Vagina (tissue), 2 donors: ENCODE results near the gene RHEB. TPM values are rescaled to one million over a fixed set of nuclear protein-coding genes. Genes with fewer than 3 reads are reported as not detected.

Experiments
- DNase-seq, 2 donors: peaks; one replicate each; pipeline ENCODE4 v3.0.0-alpha.2; 2017; ENCODE audit errors: extremely low spot score in 2 of 2
- H3K27ac ChIP-seq: fragments of 200-600 bp; sonication (generic); one replicate; pipeline ENCODE4 v1.5.1; 2019
- H3K27me3 ChIP-seq: fragments of 200-600 bp; sonication (generic); one replicate; pipeline ENCODE4 v1.5.1; 2019
- H3K36me3 ChIP-seq, 2 donors: fragments of 200-600 bp; sonication (generic); one replicate each; pipeline ENCODE4 v1.5.1; 2017 to 2019
- H3K4me1 ChIP-seq: fragments of 200-600 bp; sonication (generic); one replicate; pipeline ENCODE4 v1.5.1; 2019
- H3K4me3 ChIP-seq, 2 donors: fragments of 200-600 bp; sonication (generic); 1 replicate in 1 of 2; 2 replicates in 1 of 2; pipeline ENCODE4 v1.5.1; 2016 to 2019
- H3K9me3 ChIP-seq: fragments of 200-600 bp; sonication (generic); one replicate; pipeline ENCODE4 v1.5.1; 2019
- POLR2A ChIP-seq, 2 donors: fragments of 450-650 bp; IDR thresholded peaks; one replicate each; pipeline ENCODE4 v1.6.1; 2017; ENCODE audit warnings: antibody characterized with exemption in 2 of 2, mild to moderate bottlenecking in 2 of 2, moderate library complexity in 2 of 2
- POLR2AphosphoS5 ChIP-seq, 2 donors: sonication (generic); formaldehyde crosslinking; IDR thresholded peaks; one replicate each; pipeline ENCODE4 v1.9.0; 2017; ENCODE audit warnings: antibody characterized with exemption in 2 of 2, mild to moderate bottlenecking in 2 of 2, low read depth in 1 of 2; ENCODE audit not compliant: insufficient read depth in 1 of 2
- intact Hi-C: fragments of 100-400 bp; cut with DNase I; formaldehyde crosslinking; loops from one replicate; pipeline ENCODE4 v1.15.1; 2023
- total RNA-seq: library from RNA; depleted of rRNA; stranded (reverse); fragments of >200 nt; gene quantifications from one replicate; pipeline ENCODE4 v1.2.3, GENCODE V29; 2016
- TF ChIP-seq, protein P1 (sequence below), 3 experiments: fragments of 450-650 bp in 2 of 3; fragments of 200-600 bp in 1 of 3; sonication (generic) in 1 of 3; IDR thresholded peaks; one replicate each; pipeline ENCODE4 v1.5.1; 2017 to 2019; ENCODE audit warnings: antibody characterized with exemption in 3 of 3, mild to moderate bottlenecking in 2 of 3, moderate library complexity in 2 of 3

The RHEB gene
- total RNA-seq, 1 donor from 2014 or later = 74.2 TPM

DNA sequence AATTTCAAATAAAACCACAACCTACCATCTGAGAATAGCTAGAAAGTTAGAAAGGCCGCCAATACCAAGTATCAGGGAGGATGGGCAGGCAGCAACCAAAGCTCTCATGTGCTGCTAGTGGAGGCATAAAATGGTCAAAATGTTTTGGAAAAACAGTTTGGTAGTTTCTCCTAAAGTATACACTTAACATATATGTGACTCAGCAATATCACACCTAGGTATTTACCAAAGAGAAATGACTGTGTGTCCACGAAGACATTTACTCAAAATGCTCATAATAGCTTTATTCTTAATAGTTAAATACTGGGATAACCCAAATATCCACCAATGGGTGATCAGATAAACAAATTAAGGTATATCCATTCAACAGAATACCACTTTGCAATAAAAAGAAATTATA is 14.3 kb downstream of the RHEB start:
- Histone ChIP-seq H3K27ac (no peak overlapping the region), H3K9me3 (no peaks in the 10 kb centered on the region), H3K4me3 (no peak overlapping the region), H3K36me3 (no peaks in the 10 kb centered on the region), H3K27me3 (no peaks in the 10 kb centered on the region), H3K4me1 (peaks cover 78% of the 10 kb centered on the region)
- intact Hi-C loops = no loop called here
- TF ChIP-seq, protein P1, sequence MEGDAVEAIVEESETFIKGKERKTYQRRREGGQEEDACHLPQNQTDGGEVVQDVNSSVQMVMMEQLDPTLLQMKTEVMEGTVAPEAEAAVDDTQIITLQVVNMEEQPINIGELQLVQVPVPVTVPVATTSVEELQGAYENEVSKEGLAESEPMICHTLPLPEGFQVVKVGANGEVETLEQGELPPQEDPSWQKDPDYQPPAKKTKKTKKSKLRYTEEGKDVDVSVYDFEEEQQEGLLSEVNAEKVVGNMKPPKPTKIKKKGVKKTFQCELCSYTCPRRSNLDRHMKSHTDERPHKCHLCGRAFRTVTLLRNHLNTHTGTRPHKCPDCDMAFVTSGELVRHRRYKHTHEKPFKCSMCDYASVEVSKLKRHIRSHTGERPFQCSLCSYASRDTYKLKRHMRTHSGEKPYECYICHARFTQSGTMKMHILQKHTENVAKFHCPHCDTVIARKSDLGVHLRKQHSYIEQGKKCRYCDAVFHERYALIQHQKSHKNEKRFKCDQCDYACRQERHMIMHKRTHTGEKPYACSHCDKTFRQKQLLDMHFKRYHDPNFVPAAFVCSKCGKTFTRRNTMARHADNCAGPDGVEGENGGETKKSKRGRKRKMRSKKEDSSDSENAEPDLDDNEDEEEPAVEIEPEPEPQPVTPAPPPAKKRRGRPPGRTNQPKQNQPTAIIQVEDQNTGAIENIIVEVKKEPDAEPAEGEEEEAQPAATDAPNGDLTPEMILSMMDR (IDR thresholded peaks at IDR 0.05) = no peak
- TF ChIP-seq POLR2AphosphoS5 (IDR thresholded peaks at IDR 0.05; ENCODE audit: insufficient read depth in 1 of 2, low read depth in 1 of 2) (no peak), POLR2A (IDR thresholded peaks at IDR 0.05) (no peak)
- DNase-seq = no peak

DNA sequence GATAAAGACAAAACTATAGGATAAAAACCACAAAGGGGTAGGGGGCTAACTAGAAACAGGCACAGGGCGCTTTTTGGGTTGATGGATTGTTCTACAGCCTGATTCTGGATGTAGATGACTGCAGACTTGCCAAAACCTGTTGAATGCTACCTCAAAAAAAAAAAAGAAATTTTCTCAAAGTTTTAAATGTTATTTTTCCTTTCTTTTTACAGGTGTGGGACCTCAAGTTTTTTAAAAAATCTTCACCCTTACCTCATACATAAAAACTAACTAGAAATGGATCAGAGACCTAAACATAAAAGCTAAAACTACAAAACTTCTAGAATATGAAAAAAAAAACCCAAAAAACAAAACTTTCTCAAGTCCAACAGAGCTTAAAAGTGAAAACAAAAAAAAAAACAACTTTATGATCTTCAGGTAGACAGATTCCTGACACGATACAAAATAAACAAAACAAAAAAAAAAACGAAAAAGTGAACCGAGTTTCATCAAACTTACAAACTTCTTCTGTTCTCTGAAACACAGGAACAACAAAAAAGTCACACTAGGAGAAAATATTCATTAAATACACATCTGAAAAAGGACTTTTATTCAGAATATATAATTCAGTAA is 14.9 kb downstream of the RHEB start:
- Histone ChIP-seq H3K4me1 (peaks cover 75% of the 10 kb centered on the region), H3K27ac (no peak overlapping the region), H3K4me3 (no peak overlapping the region), H3K27me3 (no peaks in the 10 kb centered on the region), H3K9me3 (no peaks in the 10 kb centered on the region), H3K36me3 (no peaks in the 10 kb centered on the region)
- TF ChIP-seq, protein P1 (IDR thresholded peaks at IDR 0.05) = no peak
- TF ChIP-seq POLR2A (IDR thresholded peaks at IDR 0.05) = no peak
- TF ChIP-seq POLR2AphosphoS5 (IDR thresholded peaks at IDR 0.05; ENCODE audit: insufficient read depth in 1 of 2, low read depth in 1 of 2) = no peak
- intact Hi-C loops = no loop called here
- no peak for DNase-seq

DNA sequence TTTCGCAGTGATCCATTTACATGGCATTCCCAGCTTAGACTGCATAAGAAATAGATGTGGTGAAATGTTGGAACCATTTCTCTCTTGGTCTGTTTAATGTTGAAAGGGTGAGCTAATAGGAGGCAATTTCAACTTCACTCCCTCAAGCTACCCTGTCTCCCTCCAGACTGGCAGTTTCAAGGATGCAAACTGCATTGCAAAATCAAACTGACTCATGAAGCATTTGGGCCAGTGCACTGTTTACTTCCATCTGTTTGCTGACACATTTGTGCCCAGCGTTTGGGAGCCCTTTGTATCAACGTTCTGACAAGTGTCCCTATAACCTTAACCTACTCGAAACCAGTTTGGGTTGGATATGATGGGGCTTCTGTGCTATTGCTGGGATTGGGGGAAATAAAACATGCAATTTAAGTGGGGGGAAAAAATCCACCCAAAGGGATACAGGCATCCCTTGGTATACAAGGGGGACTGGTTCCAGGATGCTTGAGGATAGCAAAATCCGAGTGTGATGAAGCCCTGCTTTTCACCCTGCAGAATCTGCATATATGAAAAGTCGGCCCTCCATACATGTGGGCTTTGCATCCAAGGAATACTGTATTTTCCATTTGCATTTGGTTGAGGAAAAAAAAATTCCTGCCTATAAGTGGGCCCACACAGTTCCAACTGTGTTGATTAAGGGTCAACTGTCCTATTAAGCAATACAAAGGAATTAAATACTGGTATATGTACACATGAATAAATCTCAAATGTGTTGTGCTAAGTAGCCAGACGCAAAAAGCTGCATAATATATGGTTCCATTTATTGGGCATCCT is 15.6 kb downstream of the RHEB start:
- no peaks in the 10 kb centered on the region for H3K36me3 ChIP-seq
- no peak for DNase-seq
- no peaks in the 10 kb centered on the region for H3K27me3 ChIP-seq
- no peak overlapping the region for H3K4me3 ChIP-seq
- H3K9me3 ChIP-seq = no peaks in the 10 kb centered on the region
- intact Hi-C loops = no loop called here
- peaks cover 75% of the 10 kb centered on the region for H3K4me1 ChIP-seq
- TF ChIP-seq POLR2AphosphoS5 (IDR thresholded peaks at IDR 0.05; ENCODE audit: insufficient read depth in 1 of 2, low read depth in 1 of 2) (peak in 1 of 2 donors; percentile 52), POLR2A (IDR thresholded peaks at IDR 0.05) (no peak)
- TF ChIP-seq, protein P1 (IDR thresholded peaks at IDR 0.05) = no peak
- H3K27ac ChIP-seq = no peak overlapping the region

DNA sequence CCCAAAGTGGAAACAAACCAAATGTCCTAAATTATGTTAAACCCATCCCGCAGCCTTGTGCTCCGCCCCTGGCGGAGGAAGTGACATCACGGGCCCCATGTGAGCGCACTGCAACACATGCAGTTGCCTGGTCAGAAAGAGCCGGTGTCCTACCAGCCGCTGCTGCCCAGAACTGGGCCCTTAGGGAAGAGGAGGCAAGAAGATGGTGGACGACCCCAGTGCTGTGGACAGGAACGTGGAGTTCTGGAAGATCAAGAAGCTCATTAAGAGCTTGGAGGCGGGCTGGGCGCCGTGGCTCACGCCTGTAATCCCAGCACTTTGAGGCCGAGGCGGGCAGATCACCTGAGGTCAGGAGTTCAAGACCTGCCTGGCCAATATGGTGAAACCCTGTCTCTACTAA is 18.0 kb downstream of the RHEB start:
- peaks cover 61% of the 10 kb centered on the region for H3K4me1 ChIP-seq
- no peak overlapping the region for H3K27ac ChIP-seq
- TF ChIP-seq, protein P1 (IDR thresholded peaks at IDR 0.05) = no peak
- TF ChIP-seq POLR2AphosphoS5 (IDR thresholded peaks at IDR 0.05; ENCODE audit: insufficient read depth in 1 of 2, low read depth in 1 of 2) = no peak
- TF ChIP-seq POLR2A (IDR thresholded peaks at IDR 0.05) = no peak
- no peak overlapping the region for H3K4me3 ChIP-seq
- DNase-seq = no peak
- no peaks in the 10 kb centered on the region for H3K27me3 ChIP-seq
- H3K9me3 ChIP-seq = no peaks in the 10 kb centered on the region
- H3K36me3 ChIP-seq = no peaks in the 10 kb centered on the region
- intact Hi-C loops = no loop called here

DNA sequence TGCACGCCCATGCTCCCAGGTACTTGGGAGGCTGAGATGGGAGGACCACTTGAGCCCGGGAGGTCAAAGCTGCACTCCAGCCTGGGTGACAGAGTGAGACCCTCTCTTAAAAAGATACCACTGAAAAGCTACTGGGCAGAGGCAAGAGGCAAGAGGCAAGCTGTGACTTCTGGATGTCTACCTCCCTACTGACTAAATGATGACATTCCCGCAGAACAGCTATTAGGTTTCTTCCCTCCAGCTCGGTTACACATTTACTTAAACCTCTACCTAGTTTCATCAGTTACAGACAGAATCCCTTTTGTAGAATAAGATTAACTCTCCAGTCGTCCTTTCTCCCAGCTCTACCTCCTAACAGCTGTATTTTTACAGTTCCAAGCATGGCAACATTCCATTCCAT is 21.2 kb downstream of the RHEB start:
- no peaks in the 10 kb centered on the region for H3K36me3 ChIP-seq
- H3K27ac ChIP-seq = no peak overlapping the region
- peaks cover 57% of the 10 kb centered on the region for H3K4me1 ChIP-seq
- no peak overlapping the region for H3K4me3 ChIP-seq
- H3K27me3 ChIP-seq = no peaks in the 10 kb centered on the region
- no peaks in the 10 kb centered on the region for H3K9me3 ChIP-seq
- no peak for DNase-seq
- intact Hi-C loops = no loop called here
- TF ChIP-seq POLR2A (IDR thresholded peaks at IDR 0.05) (no peak), POLR2AphosphoS5 (IDR thresholded peaks at IDR 0.05; ENCODE audit: insufficient read depth in 1 of 2, low read depth in 1 of 2) (no peak)
- TF ChIP-seq, protein P1 (IDR thresholded peaks at IDR 0.05) = no peak
